GM18499 (cell line): ENCODE data around the gene TAF6.

Experiments
- ATAC-seq: cut with Tn5 transposase; IDR thresholded peaks from one replicate; pipeline ENCODE4 v1.9.1; 2021; ENCODE audit warnings: moderate number of reproducible peaks; ENCODE audit not compliant: insufficient read depth, unreplicated experiment

The TAF6 gene

GRCh38 chr7:100077205-100077604 is 42.0 kb downstream of the TAF6 start:
- ATAC-seq, result no peak

DNA sequence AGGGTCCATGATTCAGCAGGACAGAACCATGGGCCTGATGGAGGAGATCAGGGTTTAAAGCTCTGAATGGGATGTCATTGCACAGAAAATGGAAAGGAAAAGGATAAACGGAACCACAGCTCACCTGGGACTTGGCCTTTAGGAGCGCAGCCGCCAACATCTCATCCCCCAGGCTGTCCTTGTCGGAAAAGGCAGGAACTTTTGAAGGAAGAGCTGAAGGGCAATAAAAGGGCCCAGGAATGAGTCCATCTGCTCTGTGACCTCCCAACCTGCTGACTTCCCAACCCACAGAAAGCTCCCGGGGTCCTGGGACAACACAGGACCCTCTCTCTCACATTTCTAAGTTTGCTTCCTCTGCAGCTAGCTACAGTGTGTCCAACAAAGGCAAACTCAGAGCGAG is 43.7 kb downstream of the TAF6 start:
- no peak for ATAC-seq

DNA sequence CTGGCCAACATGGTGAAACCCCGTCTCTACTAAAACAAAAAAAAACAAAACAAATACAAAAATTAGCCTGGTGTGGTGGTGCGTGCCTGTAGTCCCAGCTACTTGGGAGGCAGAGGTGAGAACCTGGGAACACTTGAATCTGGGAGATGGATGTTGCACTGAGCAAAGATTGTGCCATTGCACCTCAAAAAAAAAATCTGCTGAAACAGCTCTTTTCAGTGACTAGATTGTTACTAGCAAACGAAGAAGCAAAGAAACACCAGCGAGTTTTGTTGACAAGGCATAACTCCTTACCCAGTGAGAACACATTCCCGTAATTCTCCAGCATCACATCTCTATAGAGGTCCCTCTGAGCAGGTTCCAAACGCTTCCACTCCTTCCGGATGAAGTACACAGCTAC is 44.3 kb downstream of the TAF6 start:
- no peak for ATAC-seq

GRCh38 chr7:100072462-100072861 is 46.7 kb downstream of the TAF6 start:
- no peak for ATAC-seq

- no peak for ATAC-seq
Measured at GRCh38 chr7:100071018-100071723, 48.0 kb downstream of the TAF6 start.

DNA sequence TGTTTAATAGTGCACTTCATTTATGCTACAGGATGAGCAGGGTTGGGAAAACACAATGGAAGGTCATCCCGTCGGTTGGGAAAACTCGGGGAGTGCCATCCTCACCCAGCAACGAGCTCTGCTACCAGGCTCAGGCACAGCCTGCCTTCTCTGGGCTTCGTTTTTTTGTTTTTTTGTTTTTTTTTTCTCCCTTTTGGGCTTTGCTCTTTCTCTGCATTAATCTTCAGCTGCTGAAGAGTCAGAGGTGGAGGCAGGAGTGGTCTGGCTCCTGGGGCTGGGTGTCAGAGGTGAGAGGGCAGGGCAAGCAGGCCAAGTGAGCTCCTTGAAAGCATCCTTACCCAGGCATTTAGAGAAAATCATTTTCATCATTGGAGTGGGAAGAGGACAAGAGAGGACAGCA is 49.2 kb downstream of the TAF6 start:
- no peak for ATAC-seq

GRCh38 chr7:100066953-100067352 is 52.2 kb downstream of the TAF6 start:
- no peak for ATAC-seq

GRCh38 chr7:100065452-100066186 is 53.5 kb downstream of the TAF6 start:
- no peak for ATAC-seq

GRCh38 chr7:100064162-100064561 is 55.0 kb downstream of the TAF6 start:
- no peak for ATAC-seq

DNA sequence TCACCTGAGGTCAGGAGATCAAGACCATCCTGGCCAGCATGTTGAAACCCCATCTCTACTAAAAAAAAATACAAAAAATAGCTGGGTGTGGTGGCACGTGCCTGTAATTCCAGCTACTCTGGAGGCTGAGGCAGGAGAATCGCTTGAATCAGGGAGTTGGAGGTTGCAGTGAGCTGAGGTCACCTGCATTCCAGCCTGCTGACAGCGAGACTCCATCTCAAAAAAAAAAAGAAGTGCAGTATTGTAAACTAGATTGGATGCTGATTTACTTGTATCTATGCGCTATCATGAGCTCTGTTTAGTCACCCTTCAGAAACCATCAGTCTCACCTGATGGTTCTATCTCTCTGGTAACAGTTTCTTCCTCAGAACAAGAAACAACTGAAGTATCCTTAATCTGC is 55.8 kb downstream of the TAF6 start:
- no peak for ATAC-seq

DNA sequence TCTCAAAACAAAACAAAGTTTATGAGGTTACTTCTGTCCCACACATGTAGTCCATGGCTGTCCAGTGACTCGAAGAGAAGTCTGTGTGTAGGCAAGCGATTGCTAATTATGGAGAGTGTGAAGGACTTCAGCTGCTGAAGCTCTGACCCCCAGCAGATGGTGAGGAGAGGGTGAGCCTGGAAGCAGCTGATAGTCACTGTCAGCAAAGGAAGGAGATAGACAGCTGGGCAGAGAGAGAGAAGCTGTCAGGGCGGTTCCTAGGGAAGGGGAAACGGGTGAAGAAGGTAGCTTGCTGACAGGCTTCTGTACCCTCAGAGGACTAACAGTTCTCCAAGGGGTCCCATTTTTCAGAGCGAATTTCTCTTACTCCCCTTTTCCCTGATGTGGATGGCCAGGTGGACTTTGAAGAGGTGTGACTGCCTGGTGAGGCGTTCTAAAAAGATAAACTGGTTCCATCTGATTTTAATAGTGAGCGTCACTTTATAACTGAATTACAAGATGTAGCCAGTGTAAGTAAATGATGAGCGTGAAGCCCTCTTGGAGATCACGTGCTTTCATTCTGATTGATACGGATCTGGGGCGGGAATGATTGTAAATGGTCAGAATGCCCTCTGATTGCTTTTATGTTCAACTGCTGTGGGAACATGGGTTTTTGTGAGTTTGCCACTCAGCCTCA is 57.5 kb downstream of the TAF6 start:
- ATAC-seq, result no peak

- ATAC-seq, result no peak
Measured at GRCh38 chr7:100059251-100059739, 59.9 kb downstream of the TAF6 start.
